ENCODE data around the gene RGP1.

RGP1 gene

GRCh38 chr9:35723426-35723825, 25.7 kb upstream of the RGP1 start:
- DNase-seq (ENCODE audit: low read depth), result no peak

- no peak for DNase-seq (ENCODE audit: low read depth)
These were observed 25.2 kb upstream of the RGP1 start for GRCh38 chr9:35723908-35724307.

GRCh38 chr9:35725362-35725761, 23.7 kb upstream of the RGP1 start:
- DNase-seq (ENCODE audit: low read depth), result no peak

- DNase-seq (ENCODE audit: low read depth), result no peak
These were observed 22.2 kb upstream of the RGP1 start for GRCh38 chr9:35726931-35727330.

GRCh38 chr9:35727676-35728040, 21.4 kb upstream of the RGP1 start:
- no peak for DNase-seq (ENCODE audit: low read depth)

GRCh38 chr9:35728041-35728971, 20.8 kb upstream of the RGP1 start:
- no peak for DNase-seq (ENCODE audit: low read depth)

- no peak for DNase-seq (ENCODE audit: low read depth)
These were observed 20.0 kb upstream of the RGP1 start for GRCh38 chr9:35729101-35729500.

- no peak for DNase-seq (ENCODE audit: low read depth)
These were observed 19.2 kb upstream of the RGP1 start for GRCh38 chr9:35729700-35730485.

- no peak for DNase-seq (ENCODE audit: low read depth)
These were observed 18.6 kb upstream of the RGP1 start for GRCh38 chr9:35730486-35730854.

- DNase-seq (ENCODE audit: low read depth), result no peak
These were observed 17.5 kb upstream of the RGP1 start for GRCh38 chr9:35731415-35732184.

GRCh38 chr9:35732185-35732799, 16.8 kb upstream of the RGP1 start, which contains the start of the genes CREB3 and TLN1:
Gene CREB3 (plus strand): TSS chr9:35732666. CDS start chr9:35732773, 107 bp downstream.
Gene TLN1 (minus strand): TSS chr9:35732195. CDS start chr9:35725694, 6,501 bp downstream.
- peak; percentile 94 for DNase-seq (ENCODE audit: low read depth)

- no peak for DNase-seq (ENCODE audit: low read depth)
These were observed 16.1 kb upstream of the RGP1 start for GRCh38 chr9:35732800-35733541.

- no peak for DNase-seq (ENCODE audit: low read depth)
These were observed 15.0 kb upstream of the RGP1 start for GRCh38 chr9:35734096-35734495.

- peak; percentile 59 for DNase-seq (ENCODE audit: low read depth)
These were observed 12.9 kb upstream of the RGP1 start for GRCh38 chr9:35736201-35736633.

GRCh38 chr9:35737143-35737542, 11.9 kb upstream of the RGP1 start:
- DNase-seq (ENCODE audit: low read depth), result no peak

- no peak for DNase-seq (ENCODE audit: low read depth)
These were observed 10.9 kb upstream of the RGP1 start for GRCh38 chr9:35738186-35738585.

GRCh38 chr9:35738924-35739323, 10.2 kb upstream of the RGP1 start:
- DNase-seq (ENCODE audit: low read depth), result no peak

GRCh38 chr9:35740243-35740642, 8.8 kb upstream of the RGP1 start:
- DNase-seq (ENCODE audit: low read depth), result no peak

GRCh38 chr9:35741740-35742139, 7.3 kb upstream of the RGP1 start:
- DNase-seq (ENCODE audit: low read depth), result no peak

- DNase-seq (ENCODE audit: low read depth), result no peak
These were observed 5.6 kb upstream of the RGP1 start for GRCh38 chr9:35743452-35743851.

- DNase-seq (ENCODE audit: low read depth), result no peak
These were observed 5.1 kb upstream of the RGP1 start for GRCh38 chr9:35743880-35744518.

Data from stimulated activated CD4-positive, alpha-beta T cell treated with anti-CD3 and anti-CD28 coated beads, Interleukin-2, amount 100 ng/mL, for 4 hours (primary cell).